Suprapubic skin (tissue), 3 donors: ENCODE data around the gene NPC1L1.

Experiments used
- CTCF ChIP-seq, 2 donors: fragments of 200-600 bp in 1 of 2; fragments of 450-650 bp in 1 of 2; sonication (generic) in 1 of 2; IDR thresholded peaks; one replicate each; pipeline ENCODE4 v1.5.1; 2016 to 2019; ENCODE audit warnings: antibody characterized with exemption in 2 of 2, mild to moderate bottlenecking in 1 of 2, moderate library complexity in 1 of 2
- EP300 ChIP-seq: sonication (generic); formaldehyde crosslinking; IDR thresholded peaks from one replicate; pipeline ENCODE4 v1.6.1; 2017; ENCODE audit warnings: antibody characterized with exemption

GRCh38 chr7:44534087-44534486 lies 7.0 kb downstream of the NPC1L1 start:
- TF ChIP-seq CTCF (IDR thresholded peaks at IDR 0.05) (no peak), EP300 (no peak)
